ENCODE measurements around the gene REP15.
A peak's percentile ranks its signal among the peaks of the same experiment; 100 is the strongest.
"Not testable (repeated sequence)": the region's sequence is repeated elsewhere in the genome, so short reads cannot be mapped to it uniquely, and the experiment has no call there.

Gene REP15

GRCh38 chr12:27703720-27704452 is 7.6 kb downstream of the REP15 start:
- DNase-seq = peak in 1 of 2 experiments; percentile 14

- no peak for DNase-seq
Observed at GRCh38 chr12:27705263-27705662, 9.0 kb downstream of the REP15 start.

- no peak for DNase-seq
Observed at GRCh38 chr12:27707216-27707615, 11.0 kb downstream of the REP15 start.

GRCh38 chr12:27709212-27709931 is 13.1 kb downstream of the REP15 start:
- DNase-seq = no peak

DNA sequence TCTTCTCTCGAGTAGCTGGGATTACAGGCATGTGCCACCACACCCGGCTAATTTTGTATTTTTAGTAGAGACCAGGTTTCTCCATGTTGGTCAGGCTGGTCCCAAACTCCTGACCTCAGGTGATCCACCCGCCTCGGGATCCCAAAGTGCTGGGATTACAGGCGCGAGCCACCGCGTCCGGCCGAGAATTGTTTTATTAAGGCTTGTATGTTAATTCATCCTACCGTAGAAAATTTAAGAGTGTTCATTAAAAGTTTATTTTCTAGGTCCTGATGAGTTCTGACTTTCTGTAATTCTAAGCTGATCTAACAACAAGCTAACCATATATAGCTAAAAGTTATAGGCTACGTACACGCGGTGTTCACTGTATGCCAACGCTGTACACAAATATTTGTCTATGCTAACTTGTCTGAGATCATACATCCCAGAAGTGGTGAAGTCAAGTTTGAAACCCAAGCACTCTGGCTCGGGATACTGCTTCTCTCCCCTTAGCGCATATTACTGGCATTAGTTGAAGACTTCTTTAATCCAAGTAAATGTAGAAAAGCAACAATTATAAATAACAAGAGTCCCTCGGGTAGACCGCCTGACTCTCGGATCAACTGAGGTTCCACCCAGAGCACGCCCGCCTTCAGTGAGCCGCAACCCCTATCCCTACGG is 13.8 kb downstream of the REP15 start:
- DNase-seq = peak in 1 of 2 experiments; percentile 65

DNA sequence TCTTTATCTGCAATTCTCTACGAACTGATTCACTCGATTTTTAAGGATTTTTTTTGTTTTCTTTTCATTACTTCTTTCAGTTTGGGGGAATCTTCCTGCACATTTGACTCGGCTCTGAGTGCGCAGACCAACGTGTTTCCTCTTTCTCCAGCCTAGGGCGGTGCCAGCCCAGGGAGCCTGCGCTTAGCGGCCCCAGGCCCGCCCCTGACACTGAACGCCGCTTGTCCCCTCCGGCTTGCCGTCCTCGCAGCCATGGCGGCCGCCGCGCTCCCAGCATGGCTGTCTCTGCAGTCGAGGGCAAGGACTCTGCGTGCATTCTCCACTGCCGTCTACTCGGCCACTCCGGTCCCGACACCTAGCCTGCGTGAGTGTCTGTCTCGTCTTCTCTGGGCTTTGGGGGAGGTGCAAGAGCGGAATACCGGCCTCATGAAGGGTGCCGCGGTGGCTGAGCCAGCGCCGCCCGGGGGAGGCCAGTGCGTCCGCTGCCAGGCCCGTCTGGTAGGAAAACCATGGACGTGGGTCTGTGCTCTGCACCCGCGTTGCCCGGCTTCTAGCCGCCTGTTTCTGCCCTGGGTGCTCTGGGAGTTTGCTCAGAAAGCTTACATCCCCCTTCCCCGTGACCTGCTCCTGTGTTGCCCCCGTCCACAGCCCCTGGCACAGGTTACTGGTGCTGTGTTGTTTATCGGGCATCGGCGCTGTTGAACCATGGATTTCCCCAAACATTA is 14.5 kb downstream of the REP15 start, which contains the start of gene MRPS35:
Gene MRPS35, plus strand, starts transcription at position 241 of the 725 bp plus-strand sequence. Its CDS starts 12 bp downstream, at position 253.
- DNase-seq = peak; percentile 60 to 82

- DNase-seq = no peak
Observed at GRCh38 chr12:27711317-27711682, 15.1 kb downstream of the REP15 start.

GRCh38 chr12:27711967-27712366 is 15.7 kb downstream of the REP15 start:
- DNase-seq = no peak

- DNase-seq = no peak
Observed at GRCh38 chr12:27723212-27723611, 27.0 kb downstream of the REP15 start.

- DNase-seq = no peak
Observed at GRCh38 chr12:27730097-27730588, 33.9 kb downstream of the REP15 start.

DNA sequence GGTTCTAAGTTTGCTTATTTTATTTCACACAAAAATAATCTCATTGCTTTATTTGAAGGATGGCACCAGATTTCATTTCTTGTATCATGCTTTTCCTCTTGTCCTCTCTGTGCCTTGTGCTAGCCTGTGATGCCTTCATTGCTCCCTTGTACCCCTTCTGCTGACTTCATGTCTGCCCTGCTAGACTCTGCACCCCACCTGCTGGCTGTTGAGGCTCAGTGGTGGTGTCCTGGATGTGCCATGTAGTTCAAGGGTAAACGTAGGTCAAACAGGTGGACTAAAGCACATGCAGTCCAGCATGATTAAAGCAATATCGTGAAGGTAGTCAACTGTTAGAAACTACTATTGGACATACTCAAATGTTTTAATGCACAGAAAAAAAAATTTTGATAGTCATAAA is 36.0 kb downstream of the REP15 start:
- no peak for DNase-seq

- DNase-seq = no peak
Observed at GRCh38 chr12:27733052-27733656, 36.9 kb downstream of the REP15 start.

GRCh38 chr12:27733791-27734190 is 37.5 kb downstream of the REP15 start:
- DNase-seq = no peak

DNA sequence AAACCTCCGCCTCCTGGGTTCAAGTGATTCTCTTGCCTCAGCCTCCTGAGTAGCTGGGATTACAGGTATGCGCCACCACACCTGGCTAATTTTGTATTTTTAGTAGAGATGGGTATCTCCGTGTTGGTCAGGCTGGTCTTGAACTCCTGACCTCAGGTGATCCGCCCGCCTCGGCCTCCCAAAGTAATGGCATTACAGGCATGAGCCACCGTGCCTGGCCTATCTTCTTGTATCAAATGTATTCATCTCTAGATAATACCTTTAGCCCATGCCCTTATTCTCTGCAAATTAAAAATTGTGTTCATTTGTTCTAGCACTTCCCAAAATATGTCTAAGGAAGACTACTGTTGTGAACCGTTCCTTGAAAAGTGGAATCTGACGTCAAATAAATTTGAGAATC is 38.1 kb downstream of the REP15 start:
- DNase-seq = not testable (repeated sequence)

DNA sequence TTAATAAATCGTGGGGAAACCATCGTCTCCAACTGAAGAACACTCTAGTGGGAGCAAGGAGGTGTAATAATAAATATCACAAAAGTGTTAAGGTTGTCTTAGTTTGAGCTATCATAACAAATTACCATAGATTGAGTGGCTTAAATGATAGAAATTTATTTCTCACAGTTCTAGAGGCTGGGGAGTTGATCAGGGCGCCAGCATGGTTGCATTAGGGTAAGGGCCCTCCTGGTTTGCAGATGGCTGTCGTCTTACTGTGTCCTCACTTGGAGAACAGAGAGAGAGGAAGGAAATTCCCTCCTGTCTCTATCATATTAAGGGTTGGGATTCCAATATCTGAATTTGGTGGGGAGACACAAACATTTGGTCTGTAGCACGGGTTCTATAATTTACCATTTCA is 47.4 kb downstream of the REP15 start:
- DNase-seq = no peak

- not testable (repeated sequence) for DNase-seq
Observed at GRCh38 chr12:27745734-27746133, 49.5 kb downstream of the REP15 start.

All from NCI-H187 (cell line).